ENCODE results near the gene ADAR.
A peak's percentile ranks its signal among the peaks of the same experiment; 100 is the strongest.

The ADAR gene

DNA sequence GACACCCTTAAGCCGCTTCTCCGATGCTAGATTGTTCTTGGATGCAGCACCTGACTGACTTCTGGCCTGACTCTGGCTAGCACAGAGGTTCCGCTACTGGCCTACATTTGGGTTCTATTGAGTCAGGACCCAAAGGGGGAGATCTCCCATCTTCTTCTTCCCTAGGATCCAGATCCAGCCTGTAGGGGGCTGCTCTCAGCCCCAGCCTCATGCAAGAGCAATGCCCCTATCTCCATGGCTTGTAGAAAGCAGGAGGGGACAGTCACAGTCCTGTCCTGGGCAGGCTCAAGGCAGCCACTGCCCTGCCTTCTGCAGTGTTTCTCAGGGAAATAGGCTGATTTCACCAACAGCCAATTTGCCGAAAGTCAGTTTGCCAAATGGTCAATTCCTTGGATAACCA is 6.3 kb upstream of the ADAR start:
- Histone ChIP-seq H3K36me3 (ENCODE audit: insufficient read depth, low read length) (no peaks in the 10 kb centered on the region), H3K9ac (ENCODE audit: low read depth, low read length) (no peak overlapping the region), H3K9me3 (replicated peaks; ENCODE audit: low read length) (no peaks in the 10 kb centered on the region), H3K4me3 (ENCODE audit: low read length) (no peak overlapping the region), H3K4me2 (ENCODE audit: low read length) (no peak overlapping the region), H3K4me1 (ENCODE audit: control insufficient read depth, insufficient read depth, low read length) (peaks cover 3% of the 10 kb centered on the region), H3K27me3 (ENCODE audit: control insufficient read depth, insufficient read depth, low read length) (no peaks in the 10 kb centered on the region)

DNA sequence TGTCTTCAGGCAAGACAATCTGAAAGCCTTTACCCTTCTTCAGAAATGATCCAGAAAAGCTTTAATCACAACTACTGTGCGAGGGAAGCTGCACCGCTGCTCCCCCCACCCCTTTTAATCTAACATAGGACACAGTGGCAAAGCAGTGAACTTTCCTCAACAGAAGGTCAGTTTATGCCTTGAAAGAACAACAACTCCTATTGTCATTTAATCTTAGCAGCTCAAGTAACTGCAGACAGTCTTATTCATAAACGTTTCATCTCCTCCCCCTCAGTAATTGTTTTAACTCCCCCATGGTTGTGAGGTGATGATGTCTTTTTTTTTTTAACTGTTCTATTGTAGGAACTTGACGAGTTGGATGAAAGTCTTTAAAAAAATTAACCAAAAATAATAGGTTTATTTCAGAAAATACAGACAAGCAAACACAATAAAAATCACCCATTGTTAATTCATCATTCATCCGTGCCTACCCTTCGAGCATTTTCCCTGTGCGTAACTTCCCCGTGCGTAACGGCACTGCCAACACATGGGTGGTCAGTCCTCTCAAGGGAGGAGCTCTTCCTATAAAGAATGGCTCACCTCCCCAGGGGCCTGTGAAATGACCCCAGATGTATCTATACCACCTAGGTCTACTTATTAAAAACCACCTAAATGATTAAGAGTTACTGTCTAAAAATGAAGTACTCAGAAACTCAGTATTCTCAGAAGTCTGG is 3.3 kb upstream of the ADAR start:
- H3K36me3 ChIP-seq (ENCODE audit: insufficient read depth, low read length) = no peaks in the 10 kb centered on the region
- no peak overlapping the region for H3K4me2 ChIP-seq (ENCODE audit: low read length)
- no peaks in the 10 kb centered on the region for H3K9me3 ChIP-seq (replicated peaks; ENCODE audit: low read length)
- H3K4me3 ChIP-seq (ENCODE audit: low read length) = no peak overlapping the region
- peaks cover 13% of the 10 kb centered on the region for H3K4me1 ChIP-seq (ENCODE audit: control insufficient read depth, insufficient read depth, low read length)
- H3K27me3 ChIP-seq (ENCODE audit: control insufficient read depth, insufficient read depth, low read length) = no peaks in the 10 kb centered on the region
- H3K9ac ChIP-seq (ENCODE audit: low read depth, low read length) = no peak overlapping the region

DNA sequence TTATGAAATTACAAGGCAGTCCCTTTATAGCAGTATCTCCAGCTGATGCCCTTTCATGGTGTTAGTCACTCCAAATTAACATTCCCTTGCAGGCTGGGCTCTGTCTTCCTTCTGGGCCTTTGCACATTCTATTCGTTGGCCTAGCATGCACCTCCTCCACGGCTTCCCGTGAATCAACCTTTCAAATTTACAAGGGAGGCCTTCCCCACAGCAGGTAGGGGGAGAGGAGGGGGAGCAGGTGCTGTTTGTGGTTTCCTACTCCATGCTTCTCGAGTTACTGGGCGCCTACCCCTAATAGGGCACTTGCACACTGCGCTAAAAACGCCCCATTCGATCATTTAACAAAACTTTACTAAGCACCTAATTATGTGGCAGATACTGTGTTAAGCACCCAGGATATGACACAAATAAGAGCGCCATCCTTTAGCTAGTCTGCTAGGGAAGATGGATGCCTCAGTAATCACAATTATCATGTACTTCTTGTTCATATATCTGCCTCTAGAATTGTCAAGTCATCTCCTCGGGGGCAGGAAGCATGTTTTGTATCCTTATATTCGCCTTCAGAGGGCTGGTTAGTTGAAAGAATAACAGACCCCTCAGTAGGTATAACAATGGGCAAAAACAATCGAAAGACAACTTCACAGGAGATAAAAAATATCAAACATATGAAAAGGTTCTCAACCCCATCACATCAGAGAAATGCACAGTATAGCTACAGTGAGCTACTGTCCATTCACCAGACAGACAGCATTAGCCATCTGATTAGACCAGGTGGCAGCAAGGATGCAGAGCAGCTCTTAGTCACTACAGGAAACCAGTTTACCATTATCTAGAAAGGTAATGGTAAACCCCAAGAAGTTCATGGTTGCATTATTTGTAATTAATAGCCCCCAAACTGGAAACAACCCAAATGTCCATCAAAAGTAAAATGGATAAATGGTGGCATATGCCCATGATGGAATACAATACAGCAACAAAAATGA is 1.7 kb upstream of the ADAR start:
- peak overlapping the region; percentile 19 for H3K4me3 ChIP-seq (ENCODE audit: low read length)
- H3K36me3 ChIP-seq (ENCODE audit: insufficient read depth, low read length) = peaks cover 6% of the 10 kb centered on the region
- H3K27me3 ChIP-seq (ENCODE audit: control insufficient read depth, insufficient read depth, low read length) = no peaks in the 10 kb centered on the region
- no peaks in the 10 kb centered on the region for H3K9me3 ChIP-seq (replicated peaks; ENCODE audit: low read length)
- peaks cover 14% of the 10 kb centered on the region for H3K4me1 ChIP-seq (ENCODE audit: control insufficient read depth, insufficient read depth, low read length)
- H3K4me2 ChIP-seq (ENCODE audit: low read length) = peak overlapping the region; percentile 93
- H3K9ac ChIP-seq (ENCODE audit: low read depth, low read length) = no peak overlapping the region

DNA sequence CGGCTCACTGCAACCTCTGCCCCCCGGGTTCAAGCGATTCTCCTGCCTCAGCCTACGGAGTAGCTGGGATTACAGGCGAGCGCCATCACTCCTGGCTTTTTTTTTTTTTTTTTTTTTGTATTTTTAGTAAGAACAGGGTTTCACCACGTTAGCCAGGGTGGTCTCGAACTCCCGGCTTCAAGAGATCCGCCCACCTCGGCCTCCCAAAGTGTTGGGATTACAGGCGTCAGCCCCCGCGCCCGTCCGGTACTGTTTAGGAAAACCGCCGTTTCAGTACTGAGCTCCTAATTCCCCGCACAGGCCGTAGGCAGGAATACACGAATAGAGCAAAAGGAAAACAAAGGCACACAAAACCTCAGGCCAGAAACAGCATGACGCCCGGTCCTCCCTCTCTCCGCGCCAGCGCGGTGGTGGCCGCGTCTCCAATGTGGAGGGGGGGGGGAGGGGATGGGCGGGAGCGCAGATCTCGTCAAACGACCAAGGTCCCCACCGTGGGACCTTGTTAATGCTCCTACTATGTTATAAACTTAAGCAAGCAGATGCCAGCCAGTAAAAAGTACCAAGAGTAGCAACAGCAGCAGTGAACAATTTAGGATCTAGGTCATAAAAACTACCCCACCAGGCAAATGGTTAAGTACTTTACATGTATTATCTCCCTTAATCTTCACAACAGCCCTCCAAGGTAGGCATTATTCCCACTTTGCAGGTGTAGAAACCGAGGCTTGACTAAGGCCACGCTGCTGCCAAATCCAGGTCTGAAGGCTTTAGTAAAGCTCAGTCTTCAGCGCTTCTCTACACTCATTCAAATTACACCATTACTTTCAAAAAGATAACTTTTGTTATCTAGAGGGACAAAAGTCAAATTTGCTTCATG is 648 bp upstream of the ADAR start:
- Histone ChIP-seq H3K4me3 (ENCODE audit: low read length) (peak overlapping the region; percentile 85), H3K27me3 (ENCODE audit: control insufficient read depth, insufficient read depth, low read length) (no peaks in the 10 kb centered on the region), H3K36me3 (ENCODE audit: insufficient read depth, low read length) (peaks cover 6% of the 10 kb centered on the region), H3K4me1 (ENCODE audit: control insufficient read depth, insufficient read depth, low read length) (peaks cover 14% of the 10 kb centered on the region), H3K9ac (ENCODE audit: low read depth, low read length) (peak overlapping the region; percentile 99), H3K9me3 (replicated peaks; ENCODE audit: low read length) (no peaks in the 10 kb centered on the region), H3K4me2 (ENCODE audit: low read length) (peak overlapping the region; percentile 93)

DNA sequence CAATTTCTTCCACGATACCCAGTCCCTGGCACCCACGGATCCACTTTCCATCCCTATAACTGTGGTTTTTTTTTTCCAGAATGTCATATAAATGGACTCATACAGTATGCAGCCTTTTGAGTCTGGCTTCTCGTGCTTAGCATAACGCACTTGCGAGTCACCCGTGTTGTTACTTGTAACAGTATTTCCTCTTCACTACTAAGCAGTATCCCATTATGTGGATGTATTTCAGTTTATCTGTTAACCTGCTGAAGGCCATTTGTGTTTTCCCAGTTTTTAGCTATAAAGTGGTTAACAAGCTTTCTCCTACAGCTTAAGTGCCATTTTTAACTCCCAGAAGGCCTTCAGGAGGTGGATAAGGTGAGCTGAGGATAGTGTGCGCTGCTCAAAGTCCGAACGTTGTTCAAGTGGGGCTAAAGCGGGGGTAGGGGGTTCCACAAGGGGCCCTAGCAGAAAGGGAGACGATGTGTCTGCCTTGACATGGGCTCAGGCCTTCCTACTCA is 829 bp downstream of the ADAR start:
- peak overlapping the region; percentile 93 for H3K4me2 ChIP-seq (ENCODE audit: low read length)
- peaks cover 8% of the 10 kb centered on the region for H3K36me3 ChIP-seq (ENCODE audit: insufficient read depth, low read length)
- peaks cover 14% of the 10 kb centered on the region for H3K4me1 ChIP-seq (ENCODE audit: control insufficient read depth, insufficient read depth, low read length)
- H3K9ac ChIP-seq (ENCODE audit: low read depth, low read length) = peak overlapping the region; percentile 99
- H3K4me3 ChIP-seq (ENCODE audit: low read length) = peak overlapping the region; percentile 85
- H3K9me3 ChIP-seq (replicated peaks; ENCODE audit: low read length) = no peaks in the 10 kb centered on the region
- no peaks in the 10 kb centered on the region for H3K27me3 ChIP-seq (ENCODE audit: control insufficient read depth, insufficient read depth, low read length)

DNA sequence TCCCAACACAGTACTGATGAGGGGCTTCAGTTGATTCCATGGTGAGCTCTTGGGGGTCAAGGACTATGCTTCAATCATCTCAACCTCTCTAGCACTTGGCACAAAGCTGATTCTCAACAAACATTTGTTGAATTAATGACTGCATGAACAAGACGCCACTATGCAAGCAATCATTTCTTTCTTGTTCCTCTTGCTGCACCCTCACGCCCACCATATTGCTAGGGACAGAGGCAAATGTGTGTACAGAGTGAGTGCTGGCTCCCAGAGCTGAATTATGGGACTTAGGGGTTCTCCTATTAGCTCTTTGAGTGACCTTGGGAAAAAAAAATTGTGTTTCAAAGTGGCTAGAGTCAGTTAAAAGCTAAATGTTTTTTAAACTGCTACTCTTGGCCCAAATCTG is 2.5 kb downstream of the ADAR start:
- H3K27me3 ChIP-seq (ENCODE audit: control insufficient read depth, insufficient read depth, low read length) = no peaks in the 10 kb centered on the region
- no peak overlapping the region for H3K9ac ChIP-seq (ENCODE audit: low read depth, low read length)
- no peaks in the 10 kb centered on the region for H3K9me3 ChIP-seq (replicated peaks; ENCODE audit: low read length)
- H3K4me2 ChIP-seq (ENCODE audit: low read length) = no peak overlapping the region
- no peak overlapping the region for H3K4me3 ChIP-seq (ENCODE audit: low read length)
- peaks cover 14% of the 10 kb centered on the region for H3K4me1 ChIP-seq (ENCODE audit: control insufficient read depth, insufficient read depth, low read length)
- H3K36me3 ChIP-seq (ENCODE audit: insufficient read depth, low read length) = peaks cover 24% of the 10 kb centered on the region

DNA sequence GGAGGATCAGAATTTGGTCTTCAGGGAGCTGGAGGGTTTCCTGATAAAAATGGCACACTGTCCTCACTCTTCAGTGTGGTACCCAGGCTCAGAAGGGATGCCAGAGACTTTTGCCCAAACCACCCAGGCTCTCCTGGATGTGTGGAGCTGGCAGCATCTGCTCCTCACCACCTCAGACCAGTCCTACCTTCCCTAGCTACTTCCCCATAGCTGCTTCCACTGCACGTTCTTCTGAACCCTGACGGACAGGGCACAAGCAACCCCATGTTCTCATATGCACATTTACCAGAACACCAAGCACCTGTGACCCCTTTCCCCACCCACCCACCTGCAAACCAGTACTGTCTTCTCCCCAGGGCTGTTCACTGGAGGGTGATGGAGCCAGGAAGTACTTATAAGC is 4.7 kb downstream of the ADAR start:
- Histone ChIP-seq H3K4me1 (ENCODE audit: control insufficient read depth, insufficient read depth, low read length) (peaks cover 12% of the 10 kb centered on the region), H3K9ac (ENCODE audit: low read depth, low read length) (no peak overlapping the region)

DNA sequence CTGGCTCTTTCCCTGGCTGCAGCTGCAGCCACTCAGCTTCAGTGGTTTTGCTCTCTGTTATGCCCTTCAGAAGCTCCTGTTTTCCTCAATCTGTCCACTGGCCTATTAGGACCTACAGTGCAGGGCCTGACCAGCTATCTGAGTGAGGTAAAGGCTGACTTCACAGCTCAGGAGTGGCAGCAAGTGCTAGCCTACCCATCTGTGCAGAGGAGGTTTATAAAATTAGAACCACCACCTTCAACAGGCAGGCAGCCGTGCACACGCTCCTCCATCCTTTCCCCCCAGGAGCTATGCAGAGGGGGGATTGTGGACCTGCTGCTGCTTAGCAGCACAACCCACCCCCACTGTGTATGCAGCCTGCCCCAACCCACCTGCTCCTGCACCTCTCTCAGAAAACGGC is 8.3 kb downstream of the ADAR start:
- no peaks in the 10 kb centered on the region for H3K9me3 ChIP-seq (replicated peaks; ENCODE audit: low read length)
- no peak overlapping the region for H3K4me3 ChIP-seq (ENCODE audit: low read length)
- no peaks in the 10 kb centered on the region for H3K27me3 ChIP-seq (ENCODE audit: control insufficient read depth, insufficient read depth, low read length)
- H3K4me2 ChIP-seq (ENCODE audit: low read length) = no peak overlapping the region
- no peak overlapping the region for H3K9ac ChIP-seq (ENCODE audit: low read depth, low read length)
- H3K36me3 ChIP-seq (ENCODE audit: insufficient read depth, low read length) = peaks cover 64% of the 10 kb centered on the region
- H3K4me1 ChIP-seq (ENCODE audit: control insufficient read depth, insufficient read depth, low read length) = peaks cover 10% of the 10 kb centered on the region

More for the DNA sequence above, 4.7 kb downstream of the ADAR start:
- Histone ChIP-seq H3K9me3 (replicated peaks; ENCODE audit: low read length) (no peaks in the 10 kb centered on the region), H3K4me3 (ENCODE audit: low read length) (no peak overlapping the region), H3K27me3 (ENCODE audit: control insufficient read depth, insufficient read depth, low read length) (no peaks in the 10 kb centered on the region), H3K4me2 (ENCODE audit: low read length) (no peak overlapping the region), H3K36me3 (ENCODE audit: insufficient read depth, low read length) (peaks cover 38% of the 10 kb centered on the region)

DNA sequence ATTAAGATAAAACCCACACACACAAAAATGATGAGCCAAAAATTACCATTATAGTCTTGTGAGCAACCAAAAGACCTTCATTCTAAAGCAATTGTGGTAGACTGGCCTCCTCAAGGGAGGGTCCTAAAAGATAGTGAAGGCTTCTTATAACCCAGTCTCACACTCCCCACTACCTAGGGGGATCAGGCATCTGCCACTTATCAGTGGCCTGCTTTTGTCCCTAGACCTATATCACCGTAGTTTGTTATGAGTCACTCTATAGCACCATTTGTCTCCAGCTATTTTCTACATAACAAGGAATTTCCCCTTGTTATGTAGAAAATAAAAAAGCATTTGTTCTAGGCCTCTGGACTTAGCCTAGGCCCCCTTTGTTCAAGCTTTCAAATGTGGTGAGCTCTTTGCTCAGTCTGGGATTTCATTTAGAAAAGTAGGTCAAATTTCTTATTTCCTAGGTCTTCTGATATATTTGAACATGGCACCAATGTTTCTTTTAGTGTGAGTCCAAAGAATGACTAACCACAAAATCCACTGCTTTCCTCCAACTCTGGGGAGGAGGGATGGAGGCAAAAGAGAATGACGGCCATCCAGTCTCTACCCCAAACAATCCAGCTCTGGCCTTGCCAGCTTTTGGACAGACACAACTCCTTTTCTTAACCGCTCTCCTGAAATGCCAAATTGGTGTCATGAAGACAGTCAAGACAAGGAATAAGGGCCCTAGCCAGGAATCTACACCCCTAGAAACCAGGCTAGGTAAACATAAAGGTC is 8.9 kb downstream of the ADAR start:
- Histone ChIP-seq H3K4me3 (ENCODE audit: low read length) (no peak overlapping the region), H3K9ac (ENCODE audit: low read depth, low read length) (no peak overlapping the region), H3K9me3 (replicated peaks; ENCODE audit: low read length) (no peaks in the 10 kb centered on the region), H3K4me1 (ENCODE audit: control insufficient read depth, insufficient read depth, low read length) (peaks cover 10% of the 10 kb centered on the region), H3K36me3 (ENCODE audit: insufficient read depth, low read length) (peaks cover 70% of the 10 kb centered on the region), H3K27me3 (ENCODE audit: control insufficient read depth, insufficient read depth, low read length) (no peaks in the 10 kb centered on the region), H3K4me2 (ENCODE audit: low read length) (no peak overlapping the region)

DNA sequence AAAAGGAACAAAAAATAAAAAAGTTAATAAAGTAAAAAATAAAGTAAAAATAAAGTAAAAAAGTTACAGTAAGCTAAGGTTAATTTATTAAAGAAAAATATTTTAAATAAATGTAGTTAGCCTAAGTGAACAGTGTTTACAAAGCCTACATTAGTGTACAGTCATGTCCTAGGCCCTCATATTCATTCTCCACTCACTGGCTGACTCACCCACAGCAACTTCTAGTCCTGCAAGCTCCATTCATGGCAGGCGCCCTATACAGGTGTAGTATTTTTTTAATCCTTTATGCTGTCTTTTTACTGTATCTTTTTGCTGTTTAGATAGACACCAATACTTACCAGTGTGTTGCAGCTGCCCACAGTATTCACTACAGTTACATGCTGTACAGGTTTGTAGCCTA is 12.4 kb downstream of the ADAR start:
- no peak overlapping the region for H3K4me2 ChIP-seq (ENCODE audit: low read length)
- no peaks in the 10 kb centered on the region for H3K9me3 ChIP-seq (replicated peaks; ENCODE audit: low read length)
- H3K4me1 ChIP-seq (ENCODE audit: control insufficient read depth, insufficient read depth, low read length) = peaks cover 10% of the 10 kb centered on the region
- peaks cover 77% of the 10 kb centered on the region for H3K36me3 ChIP-seq (ENCODE audit: insufficient read depth, low read length)
- no peak overlapping the region for H3K4me3 ChIP-seq (ENCODE audit: low read length)
- no peak overlapping the region for H3K9ac ChIP-seq (ENCODE audit: low read depth, low read length)
- H3K27me3 ChIP-seq (ENCODE audit: control insufficient read depth, insufficient read depth, low read length) = no peaks in the 10 kb centered on the region

Measured in skeletal muscle satellite cell (primary cell).